Stimulated activated CD8-positive, alpha-beta memory T cell treated with anti-CD3 and anti-CD28 coated beads, Interleukin-4, amount 100 ng/mL, for 48 hours (primary cell): Measurements from ENCODE around the gene STIM2.

ENCODE experiments used
- DNase-seq: peaks from one replicate; pipeline ENCODE4 v3.0.0-alpha.2; 2020

The STIM2 gene

GRCh38 chr4:26837993-26838842 lies 22.4 kb upstream of the STIM2 start:
- no peak for DNase-seq

- DNase-seq = no peak
Observed at GRCh38 chr4:26839016-26839415, 21.6 kb upstream of the STIM2 start.

GRCh38 chr4:26839534-26839951 lies 21.1 kb upstream of the STIM2 start:
- no peak for DNase-seq

- DNase-seq = no peak
Observed at GRCh38 chr4:26840786-26841185, 19.9 kb upstream of the STIM2 start.

GRCh38 chr4:26842911-26843310 lies 17.7 kb upstream of the STIM2 start:
- DNase-seq = no peak

GRCh38 chr4:26850528-26850927 lies 10.1 kb upstream of the STIM2 start:
- DNase-seq = no peak

GRCh38 chr4:26851129-26851528 lies 9.5 kb upstream of the STIM2 start:
- DNase-seq = no peak

- DNase-seq = no peak
Observed at GRCh38 chr4:26854701-26855100, 5.9 kb upstream of the STIM2 start.

- no peak for DNase-seq
Observed at GRCh38 chr4:26856906-26857277, 3.7 kb upstream of the STIM2 start.

- DNase-seq = peak; percentile 93
Observed at GRCh38 chr4:26857278-26858034, 3.2 kb upstream of the STIM2 start.

GRCh38 chr4:26858035-26858918 lies 2.4 kb upstream of the STIM2 start:
- no peak for DNase-seq

- no peak for DNase-seq
Observed at GRCh38 chr4:26858947-26859401, 1.7 kb upstream of the STIM2 start.

GRCh38 chr4:26859762-26860156 lies 882 bp upstream of the STIM2 start:
- DNase-seq = no peak

- peak; percentile 66 for DNase-seq
Observed at GRCh38 chr4:26860922-26861433, 337 bp downstream of the STIM2 start.

GRCh38 chr4:26861434-26862186 lies 969 bp downstream of the STIM2 start:
- peak; percentile 78 for DNase-seq

- DNase-seq = no peak
Observed at GRCh38 chr4:26862381-26862915, 1.8 kb downstream of the STIM2 start.

- no peak for DNase-seq
Observed at GRCh38 chr4:26863512-26863911, 2.9 kb downstream of the STIM2 start.

- DNase-seq = no peak
Observed at GRCh38 chr4:26864899-26865298, 4.3 kb downstream of the STIM2 start.

GRCh38 chr4:26866203-26866602 lies 5.6 kb downstream of the STIM2 start:
- no peak for DNase-seq

GRCh38 chr4:26866781-26867180 lies 6.1 kb downstream of the STIM2 start:
- no peak for DNase-seq

GRCh38 chr4:26867914-26868684 lies 7.5 kb downstream of the STIM2 start:
- DNase-seq = no peak
